GM12878 (cell line): ENCODE results near the gene B9D2. TPM values are rescaled to one million over a fixed set of nuclear protein-coding genes. Genes with fewer than 3 reads are reported as not detected.

Experiments
- CUX1 ChIP-seq: IDR thresholded peaks from 2 replicates; pipeline ENCODE4 v1.6.1; 2012; ENCODE audit warnings: improper control_type of control experiment, low read depth, low read length; ENCODE audit not compliant: insufficient replicate concordance
- MLLT1 ChIP-seq: fragments of 450-650 bp; IDR thresholded peaks from 2 replicates; pipeline ENCODE4 v1.6.1; 2016; ENCODE audit warnings: mild to moderate bottlenecking
- ZBTB33 ChIP-seq: fragments of 450-650 bp; IDR thresholded peaks from 2 replicates; pipeline ENCODE4 v1.6.1; 2017; ENCODE audit warnings: mild to moderate bottlenecking
- ZNF384 ChIP-seq: IDR thresholded peaks from 2 replicates; pipeline ENCODE4 v1.6.1; 2012; ENCODE audit warnings: low read depth, mild to moderate bottlenecking, low read length, improper control_type of control experiment, borderline replicate concordance
- polyA plus RNA-seq, 11 experiments: library from polyadenylated mRNA; depleted of rRNA in 4 of 11; unstranded in 6 of 11; stranded (reverse) in 5 of 11; fragments of >200 nt; fragmentation: Nextera tagmentation in 4 of 11; fragmentation: Illumina TruSeq in 1 of 11; extraction: Ambion mirVana in 4 of 11; extraction: Trizol in 1 of 11; gene quantifications; 1 replicate in 1 of 11; 2 replicates in 10 of 11; pipeline versions ENCODE4 v1.2.1 to v1.2.3, GENCODE V29; 2011 to 2016; ENCODE audit warnings: inconsistent platforms in 2 of 11, missing spikeins in 2 of 11, low read depth in 1 of 11
- total RNA-seq, 4 experiments: library from RNA; depleted of rRNA in 3 of 4; stranded (reverse); fragments of >200 nt in 3 of 4; fragmentation: Illumina TruSeq in 1 of 4; extraction: Trizol in 1 of 4; gene quantifications; 2 replicates each; pipeline versions ENCODE4 v1.2.1 to v1.2.3, GENCODE V29; 2013 to 2021

Gene B9D2
- total and polyA plus RNA-seq, 10 of the 15 experiments (the other 5 are each of a cell fraction or from before 2014, with no cell fraction given), result 2.4 to 12.4 (median 5.0) TPM

GRCh38 chr19:41411100-41411967, 47.4 kb upstream of the B9D2 start (continued):
- TF ChIP-seq MLLT1 (no peak), CUX1 (no peak), ZNF384 (no peak), ZBTB33 (no peak)
